Caco-2 (cell line): Measurements from ENCODE around the gene MORC3. TPM values are rescaled to one million over a fixed set of nuclear protein-coding genes. Genes with fewer than 3 reads are reported as not detected.

Experiments used
- BruUV-seq: library from RNA; stranded (reverse); fragments of 400-500 nt; replicated peaks from 2 replicates; lab custom pipeline; 2021; lab: Mats Ljungman, UMichigan
- CTCF ChIA-PET: fragments of 300-600 bp; sonication (Branson Sonifier 250); formaldehyde crosslinking; loops from one replicate; lab custom pipeline; 2022; ENCODE audit warnings: antibody characterized with exemption; lab: Charles Lee
- POLR2A ChIA-PET: fragments of 300-600 bp; sonication (Branson Sonifier 250); formaldehyde crosslinking; loops from one replicate; lab custom pipeline; 2022; ENCODE audit warnings: antibody characterized with exemption; lab: Charles Lee
- DNase-seq, 2 experiments: peaks; one replicate each; pipeline versions ENCODE4 v3.0.0 to v3.0.0-alpha.2; 2020 to 2022
- H3K27me3 ChIP-seq: replicated peaks from 2 replicates; pipeline ENCODE4 v1.6.0; 2011; ENCODE audit warnings: low read length; ENCODE audit not compliant: control insufficient read depth, insufficient read depth
- H3K36me3 ChIP-seq: 2 replicates; pipeline ENCODE4 v1.5.1; 2011; ENCODE audit warnings: low read length; ENCODE audit not compliant: control insufficient read depth, insufficient read depth
- H3K4me1 ChIP-seq: fragments of 250-450 bp; sonication (Bioruptor Pico); 2 replicates; pipeline ENCODE4 v1.5.1; 2020; ENCODE audit warnings: mild to moderate bottlenecking
- H3K4me3 ChIP-seq: 2 replicates; pipeline ENCODE4 v1.5.1; 2011; ENCODE audit warnings: low read depth, mild to moderate bottlenecking, control low read depth, low read length
- H3K9me3 ChIP-seq: fragments of 250-450 bp; sonication (Bioruptor Pico); 2 replicates; pipeline ENCODE4 v1.5.1; 2020; ENCODE audit warnings: mild to moderate bottlenecking, moderate library complexity
- H3K27ac Mint-ChIP-seq: one replicate; pipeline ENCODE4 v1.8.0; 2022; ENCODE audit warnings: mixed read lengths; ENCODE audit not compliant: unreplicated experiment
- H3K27me3 Mint-ChIP-seq: one replicate; pipeline ENCODE4 v1.8.0; 2022; ENCODE audit warnings: mixed read lengths; ENCODE audit not compliant: insufficient read depth, unreplicated experiment
- H3K36me3 Mint-ChIP-seq: one replicate; pipeline ENCODE4 v1.8.0; 2022; ENCODE audit warnings: mild to moderate bottlenecking, mixed read lengths; ENCODE audit not compliant: insufficient read depth, unreplicated experiment
- H3K4me1 Mint-ChIP-seq: one replicate; pipeline ENCODE4 v1.8.0; 2022; ENCODE audit warnings: low read depth, mixed read lengths; ENCODE audit not compliant: unreplicated experiment
- H3K4me3 Mint-ChIP-seq: one replicate; pipeline ENCODE4 v1.8.0; 2022; ENCODE audit warnings: mild to moderate bottlenecking, moderate library complexity, mixed read lengths; ENCODE audit not compliant: unreplicated experiment
- H3K9me3 Mint-ChIP-seq: one replicate; pipeline ENCODE4 v1.8.0; 2022; ENCODE audit warnings: mixed read lengths; ENCODE audit not compliant: unreplicated experiment
- CTCF ChIP-seq, 2 experiments: fragments of 200-600 bp in 1 of 2; IDR thresholded peaks; 1 replicate in 1 of 2; 2 replicates in 1 of 2; pipeline versions ENCODE4 v1.5.1 to v1.8.0; 2011 to 2022; ENCODE audit warnings: antibody characterized with exemption in 1 of 2, control low read depth in 1 of 2, inconsistent platforms in 1 of 2, low read depth in 1 of 2, low read length in 1 of 2, mild to moderate bottlenecking in 1 of 2, moderate library complexity in 1 of 2; ENCODE audit not compliant: insufficient read depth in 1 of 2, severe bottlenecking in 1 of 2, unreplicated experiment in 1 of 2
- intact Hi-C: fragments of 100-400 bp; cut with micrococcal nuclease; formaldehyde crosslinking; loops from one replicate; pipeline ENCODE4 v1.10.0; 2022; ENCODE audit not compliant: unreplicated experiment
- total RNA-seq: library from RNA; stranded (reverse); gene quantifications from 2 replicates; pipeline ENCODE4 v1.2.3, GENCODE V29; 2022

The MORC3 gene
- total RNA-seq, 1 experiment from 2014 or later = 23.3 TPM

- H3K4me1 Mint-ChIP-seq = peaks cover 15% of the 10 kb centered on the region
Observed at GRCh38 chr21:36291509-36291908, 28.5 kb upstream of the MORC3 start.

GRCh38 chr21:36297406-36297937, 22.5 kb upstream of the MORC3 start:
- TF ChIP-seq CTCF (IDR thresholded peaks at IDR 0.05; ENCODE audit: insufficient read depth in 1 of 2, low read depth in 1 of 2, low read length in 1 of 2, severe bottlenecking in 1 of 2, unreplicated experiment in 1 of 2) = no peak
- CTCF ChIA-PET = no interaction called here

More at GRCh38 chr21:36291509-36291908, 28.5 kb upstream of the MORC3 start:
- CTCF ChIA-PET = no interaction called here
- POLR2A ChIA-PET = no interaction called here
- no peaks in the 10 kb centered on the region; the same call in 1 of the 2 replicates for H3K36me3 ChIP-seq
- Mint-ChIP-seq H3K9me3 (no peaks in the 10 kb centered on the region), H3K4me3 (no peak overlapping the region), H3K27ac (no peak overlapping the region), H3K36me3 (peaks cover 6% of the 10 kb centered on the region), H3K27me3 (no peaks in the 10 kb centered on the region)
- no peaks in the 10 kb centered on the region for H3K27me3 ChIP-seq
- no peaks in the 10 kb centered on the region; the same call in 1 of the 2 replicates for H3K4me1 ChIP-seq
- H3K9me3 ChIP-seq = no peaks in the 10 kb centered on the region
- BruUV-seq = no TSS peak
- no peak overlapping the region for H3K4me3 ChIP-seq
- no peak for DNase-seq
- no peak for TF ChIP-seq CTCF (IDR thresholded peaks at IDR 0.05; ENCODE audit: insufficient read depth in 1 of 2, low read depth in 1 of 2, low read length in 1 of 2, severe bottlenecking in 1 of 2, unreplicated experiment in 1 of 2)
- intact Hi-C loops = no loop called here

GRCh38 chr21:36297938-36298572, 21.9 kb upstream of the MORC3 start:
- Mint-ChIP-seq H3K36me3 (peaks cover 5% of the 10 kb centered on the region), H3K4me3 (peak overlapping the region; percentile 48), H3K4me1 (peaks cover 21% of the 10 kb centered on the region), H3K9me3 (no peaks in the 10 kb centered on the region), H3K27me3 (no peaks in the 10 kb centered on the region), H3K27ac (peak overlapping the region; percentile 97)
- BruUV-seq = no TSS peak
- no peaks in the 10 kb centered on the region for H3K36me3 ChIP-seq
- POLR2A ChIA-PET = interaction anchor here (1.0 kb wide), 1 partner anchor 22 kb away, joined by 17 read pairs; the partner anchor contains the start of gene MORC3
- H3K27me3 ChIP-seq = no peaks in the 10 kb centered on the region
- DNase-seq = peak; percentile 52 to 56
- intact Hi-C loops = no loop called here
- no peak overlapping the region for H3K4me3 ChIP-seq
- no peak for TF ChIP-seq CTCF (IDR thresholded peaks at IDR 0.05; ENCODE audit: insufficient read depth in 1 of 2, low read depth in 1 of 2, low read length in 1 of 2, severe bottlenecking in 1 of 2, unreplicated experiment in 1 of 2)
- no peaks in the 10 kb centered on the region for H3K9me3 ChIP-seq
- H3K4me1 ChIP-seq = peaks cover 15% of the 10 kb centered on the region
- CTCF ChIA-PET = no interaction called here

More at GRCh38 chr21:36297406-36297937, 22.5 kb upstream of the MORC3 start:
- Histone ChIP-seq H3K9me3 (no peaks in the 10 kb centered on the region), H3K4me1 (peaks cover 15% of the 10 kb centered on the region), H3K36me3 (no peaks in the 10 kb centered on the region), H3K4me3 (no peak overlapping the region), H3K27me3 (no peaks in the 10 kb centered on the region)
- no peak for DNase-seq
- no TSS peak for BruUV-seq
- H3K4me1 Mint-ChIP-seq = peaks cover 21% of the 10 kb centered on the region
- peaks cover 5% of the 10 kb centered on the region for H3K36me3 Mint-ChIP-seq
- no peaks in the 10 kb centered on the region for H3K27me3 Mint-ChIP-seq
- POLR2A ChIA-PET = interaction anchor here (1.0 kb wide), 1 partner anchor 23 kb away, joined by 17 read pairs; the partner anchor contains the start of gene MORC3
- H3K4me3 Mint-ChIP-seq = peak overlapping the region; percentile 48
- intact Hi-C loops = no loop called here
- peak overlapping the region; percentile 97 for H3K27ac Mint-ChIP-seq
- no peaks in the 10 kb centered on the region for H3K9me3 Mint-ChIP-seq
